Hepatocyte (in vitro differentiated cells): ENCODE data around the gene DGCR8. TPM values are rescaled to one million over a fixed set of nuclear protein-coding genes. Genes with fewer than 3 reads are reported as not detected.

Source experiments
- DNase-seq: peaks from one replicate; pipeline ENCODE4 v3.0.0-alpha.2; 2016; ENCODE audit warnings: low spot score
- H2AFZ ChIP-seq: fragments of 200-600 bp; sonication (generic); 2 replicates; pipeline ENCODE4 v1.6.0; 2016; ENCODE audit warnings: antibody characterized with exemption, mild to moderate bottlenecking
- H3K27ac ChIP-seq: fragments of 200-600 bp; sonication (generic); 2 replicates; pipeline ENCODE4 v1.5.1; 2016; ENCODE audit warnings: mild to moderate bottlenecking
- H3K27me3 ChIP-seq: fragments of 200-600 bp; sonication (generic); 2 replicates; pipeline ENCODE4 v1.6.1; 2016
- H3K36me3 ChIP-seq: fragments of 200-600 bp; sonication (generic); replicated peaks from 2 replicates; pipeline ENCODE4 v1.5.1; 2016; ENCODE audit warnings: low read depth; ENCODE audit not compliant: insufficient read depth
- H3K4me1 ChIP-seq: fragments of 200-600 bp; sonication (generic); 2 replicates; pipeline ENCODE4 v1.5.1; 2016; ENCODE audit warnings: mild to moderate bottlenecking, moderate library complexity; ENCODE audit not compliant: insufficient read depth
- H3K4me2 ChIP-seq: fragments of 200-600 bp; sonication (generic); 2 replicates; pipeline ENCODE4 v1.6.0; 2016
- H3K4me3 ChIP-seq: fragments of 200-600 bp; sonication (generic); 2 replicates; pipeline ENCODE4 v1.5.1; 2016; ENCODE audit warnings: mild to moderate bottlenecking
- H3K79me2 ChIP-seq: fragments of 200-600 bp; sonication (generic); 2 replicates; pipeline ENCODE4 v1.6.0; 2017; ENCODE audit warnings: mild to moderate bottlenecking
- H3K9me2 ChIP-seq: fragments of 200-600 bp; sonication (generic); replicated peaks from 2 replicates; pipeline ENCODE4 v1.6.0; 2017; ENCODE audit warnings: mild to moderate bottlenecking; ENCODE audit not compliant: insufficient read depth
- H3K9me3 ChIP-seq: fragments of 200-600 bp; sonication (generic); 2 replicates; pipeline ENCODE4 v1.5.1; 2016; ENCODE audit warnings: low read depth, mild to moderate bottlenecking
- H4K20me1 ChIP-seq: fragments of 200-600 bp; sonication (generic); 2 replicates; pipeline ENCODE4 v1.6.0; 2016; ENCODE audit warnings: mild to moderate bottlenecking; ENCODE audit not compliant: insufficient read depth, poor library complexity, severe bottlenecking
- CTCF ChIP-seq: fragments of 200-600 bp; sonication (generic); IDR thresholded peaks from 2 replicates; pipeline ENCODE4 v1.5.1; 2016; ENCODE audit warnings: antibody characterized with exemption, mild to moderate bottlenecking; ENCODE audit not compliant: poor library complexity
- EZH2 ChIP-seq: fragments of 200-600 bp; sonication (generic); IDR thresholded peaks from 2 replicates; pipeline ENCODE4 v1.6.1; 2016; ENCODE audit warnings: antibody characterized with exemption, mild to moderate bottlenecking, borderline replicate concordance
- EZH2phosphoT487 ChIP-seq: fragments of 200-600 bp; sonication (generic); IDR thresholded peaks from one replicate; pipeline ENCODE4 v1.6.1; 2018; ENCODE audit warnings: antibody characterized with exemption, mild to moderate bottlenecking, low read depth, moderate library complexity; ENCODE audit not compliant: unreplicated experiment, severe bottlenecking
- WGBS: methylation state at CpG from one replicate; pipeline ENCODE4 v1.1.6; 2016; ENCODE audit warnings: low lambda C conversion rate; ENCODE audit errors: missing lambda C conversion rate; 5-methylcytosine and 5-hydroxymethylcytosine counted together
- polyA plus RNA-seq: library from polyadenylated mRNA; unstranded; fragments of >200 nt; fragmentation: Nextera tagmentation; extraction: Ambion mirVana; gene quantifications from 2 replicates; pipeline ENCODE4 v1.2.1, GENCODE V29; 2016
- total RNA-seq: library from RNA; depleted of rRNA; stranded (reverse); fragments of >200 nt; gene quantifications from 2 replicates; pipeline ENCODE4 v1.2.3, GENCODE V29; 2014

Gene DGCR8
- total and polyA plus RNA-seq, 2 experiments from 2014 or later = 10.8 to 18.3 TPM

GRCh38 chr22:20142711-20143621 is 62.9 kb downstream of the DGCR8 start:
- no peaks in the 10 kb centered on the region for H3K9me2 ChIP-seq
- TF ChIP-seq EZH2phosphoT487 (no peak), CTCF (no peak), EZH2 (no peak)
- H3K4me2 ChIP-seq = no peak overlapping the region
- no peaks in the 10 kb centered on the region for H3K36me3 ChIP-seq
- H2AFZ ChIP-seq = no peak overlapping the region
- 98% methylated on average over 47 of the region's 65 CpGs for WGBS
- H3K9me3 ChIP-seq = no peaks in the 10 kb centered on the region
- H3K27ac ChIP-seq = no peak overlapping the region
- H3K4me3 ChIP-seq = no peak overlapping the region
- H4K20me1 ChIP-seq = no peaks in the 10 kb centered on the region
- H3K79me2 ChIP-seq = no peaks in the 10 kb centered on the region
- H3K4me1 ChIP-seq = no peaks in the 10 kb centered on the region
- no peaks in the 10 kb centered on the region for H3K27me3 ChIP-seq
- no peak for DNase-seq

- Histone ChIP-seq H3K4me1 (no peaks in the 10 kb centered on the region), H3K9me2 (no peaks in the 10 kb centered on the region), H3K27ac (no peak overlapping the region), H3K36me3 (no peaks in the 10 kb centered on the region), H2AFZ (no peak overlapping the region), H3K4me2 (no peak overlapping the region), H3K79me2 (no peaks in the 10 kb centered on the region), H4K20me1 (no peaks in the 10 kb centered on the region), H3K4me3 (no peak overlapping the region), H3K27me3 (no peaks in the 10 kb centered on the region), H3K9me3 (no peaks in the 10 kb centered on the region)
- 95% methylated on average over 19 of the region's 19 CpGs for WGBS
- TF ChIP-seq CTCF = no peak
- no peak for TF ChIP-seq EZH2phosphoT487
- no peak for TF ChIP-seq EZH2
- DNase-seq = no peak
Measured at GRCh38 chr22:20143883-20144665, 64.0 kb downstream of the DGCR8 start.

GRCh38 chr22:20145206-20145831 is 65.3 kb downstream of the DGCR8 start:
- H3K4me3 ChIP-seq = no peak overlapping the region
- no peaks in the 10 kb centered on the region for H3K36me3 ChIP-seq
- no peak for DNase-seq
- no peaks in the 10 kb centered on the region for H3K9me2 ChIP-seq
- no peak overlapping the region for H3K4me2 ChIP-seq
- no peak for TF ChIP-seq CTCF
- TF ChIP-seq EZH2 = no peak
- no peak for TF ChIP-seq EZH2phosphoT487
- no peak overlapping the region for H2AFZ ChIP-seq
- H3K9me3 ChIP-seq = no peaks in the 10 kb centered on the region
- no peaks in the 10 kb centered on the region for H4K20me1 ChIP-seq
- H3K79me2 ChIP-seq = no peaks in the 10 kb centered on the region
- WGBS = 96% methylated on average over 10 of the region's 22 CpGs
- no peak overlapping the region for H3K27ac ChIP-seq
- no peaks in the 10 kb centered on the region for H3K27me3 ChIP-seq
- H3K4me1 ChIP-seq = no peaks in the 10 kb centered on the region
